HG03571 (cell line): ENCODE results near the gene NLRX1.
"Not testable (repeated sequence)": the region's sequence is repeated elsewhere in the genome, so short reads cannot be mapped to it uniquely, and the experiment has no call there.

Experiments used
- ATAC-seq: cut with Tn5 transposase; IDR thresholded peaks from one replicate; pipeline ENCODE4 v1.9.1; 2021; ENCODE audit not compliant: unreplicated experiment

NLRX1 gene, protein sequence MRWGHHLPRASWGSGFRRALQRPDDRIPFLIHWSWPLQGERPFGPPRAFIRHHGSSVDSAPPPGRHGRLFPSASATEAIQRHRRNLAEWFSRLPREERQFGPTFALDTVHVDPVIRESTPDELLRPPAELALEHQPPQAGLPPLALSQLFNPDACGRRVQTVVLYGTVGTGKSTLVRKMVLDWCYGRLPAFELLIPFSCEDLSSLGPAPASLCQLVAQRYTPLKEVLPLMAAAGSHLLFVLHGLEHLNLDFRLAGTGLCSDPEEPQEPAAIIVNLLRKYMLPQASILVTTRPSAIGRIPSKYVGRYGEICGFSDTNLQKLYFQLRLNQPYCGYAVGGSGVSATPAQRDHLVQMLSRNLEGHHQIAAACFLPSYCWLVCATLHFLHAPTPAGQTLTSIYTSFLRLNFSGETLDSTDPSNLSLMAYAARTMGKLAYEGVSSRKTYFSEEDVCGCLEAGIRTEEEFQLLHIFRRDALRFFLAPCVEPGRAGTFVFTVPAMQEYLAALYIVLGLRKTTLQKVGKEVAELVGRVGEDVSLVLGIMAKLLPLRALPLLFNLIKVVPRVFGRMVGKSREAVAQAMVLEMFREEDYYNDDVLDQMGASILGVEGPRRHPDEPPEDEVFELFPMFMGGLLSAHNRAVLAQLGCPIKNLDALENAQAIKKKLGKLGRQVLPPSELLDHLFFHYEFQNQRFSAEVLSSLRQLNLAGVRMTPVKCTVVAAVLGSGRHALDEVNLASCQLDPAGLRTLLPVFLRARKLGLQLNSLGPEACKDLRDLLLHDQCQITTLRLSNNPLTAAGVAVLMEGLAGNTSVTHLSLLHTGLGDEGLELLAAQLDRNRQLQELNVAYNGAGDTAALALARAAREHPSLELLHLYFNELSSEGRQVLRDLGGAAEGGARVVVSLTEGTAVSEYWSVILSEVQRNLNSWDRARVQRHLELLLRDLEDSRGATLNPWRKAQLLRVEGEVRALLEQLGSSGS

DNA sequence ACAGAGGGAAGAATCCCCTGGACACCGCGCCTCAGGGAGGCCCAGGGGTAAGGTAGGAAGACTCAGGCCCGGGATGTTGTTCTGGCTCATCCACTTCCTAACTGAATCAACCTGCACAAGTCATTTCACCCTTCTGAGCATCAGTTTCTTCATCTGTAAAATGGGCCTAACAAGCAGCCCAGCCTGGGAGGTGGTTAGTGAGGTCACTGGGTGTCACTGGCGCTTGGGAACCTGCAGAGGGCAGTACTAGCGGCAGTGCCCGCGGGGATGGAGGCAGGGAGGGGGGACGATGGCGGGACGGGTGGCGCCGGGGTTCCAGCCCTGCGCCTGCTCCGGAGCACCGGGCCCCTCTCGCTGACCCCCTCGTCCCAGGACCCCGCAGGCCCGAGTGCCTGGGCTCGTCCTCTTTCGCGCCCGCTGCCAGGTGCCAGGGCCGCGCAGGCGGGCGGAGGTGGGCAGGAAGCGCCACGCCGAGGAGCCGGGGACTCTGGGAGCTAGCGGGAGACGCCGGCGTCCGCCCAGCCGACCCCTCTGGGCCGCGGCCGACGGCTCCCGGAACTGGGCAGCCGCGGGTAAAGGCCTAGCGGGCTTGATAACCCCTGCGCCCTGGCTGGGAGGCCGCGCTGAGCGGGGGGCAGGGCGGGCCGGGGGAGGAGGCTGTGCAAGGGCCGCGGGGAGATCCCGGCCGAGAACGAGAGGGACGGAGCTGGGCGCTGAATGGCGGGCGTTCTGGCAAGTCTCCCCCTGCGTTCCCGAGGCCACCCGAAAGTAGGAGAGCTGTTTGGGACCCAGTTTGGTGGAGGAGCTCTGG lies at the start of gene NLRX1:
TSS of gene NLRX1 (plus strand) at position 255 of the 811 bp plus-strand sequence. CDS start 2,679 bp downstream, outside the sequence.
- peak; percentile 85 for ATAC-seq

DNA sequence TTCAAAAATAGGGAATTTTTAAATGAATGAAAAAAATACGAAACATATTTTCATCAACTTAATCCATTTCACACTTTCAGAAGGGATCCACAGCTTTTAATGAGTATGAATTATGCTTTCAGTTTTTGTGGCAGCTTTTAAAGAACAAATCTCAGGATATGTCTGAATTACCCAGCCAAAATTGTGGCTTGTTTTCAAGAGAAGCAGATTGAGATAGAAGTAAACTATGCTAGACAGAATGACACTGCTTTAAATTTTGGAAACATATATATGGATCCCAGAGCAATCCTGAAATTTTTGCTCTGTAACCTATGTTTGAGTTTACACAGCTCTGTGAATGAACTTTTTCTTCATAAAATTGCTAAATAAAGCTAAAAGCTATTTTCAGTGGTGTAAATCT lies 49.6 kb upstream of the NLRX1 start:
- ATAC-seq = no peak

DNA sequence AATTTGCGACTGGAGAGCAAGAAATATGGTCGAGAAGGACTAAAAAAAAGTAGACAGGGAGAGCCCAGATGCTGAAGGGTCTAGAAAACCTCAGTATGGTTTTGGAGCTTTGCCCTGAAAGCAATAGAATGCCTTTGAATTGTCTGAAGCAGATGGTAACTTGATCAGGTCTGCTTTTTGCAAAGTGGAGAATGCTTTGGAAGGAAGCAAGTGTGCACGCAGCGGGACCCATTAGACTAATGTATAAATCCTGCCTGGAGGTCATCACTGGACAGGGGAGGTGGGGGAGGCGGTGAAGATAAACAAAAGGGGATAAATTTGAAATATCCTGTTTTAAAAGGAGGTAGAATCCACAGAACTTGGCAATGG lies 47.9 kb upstream of the NLRX1 start:
- no peak for ATAC-seq

DNA sequence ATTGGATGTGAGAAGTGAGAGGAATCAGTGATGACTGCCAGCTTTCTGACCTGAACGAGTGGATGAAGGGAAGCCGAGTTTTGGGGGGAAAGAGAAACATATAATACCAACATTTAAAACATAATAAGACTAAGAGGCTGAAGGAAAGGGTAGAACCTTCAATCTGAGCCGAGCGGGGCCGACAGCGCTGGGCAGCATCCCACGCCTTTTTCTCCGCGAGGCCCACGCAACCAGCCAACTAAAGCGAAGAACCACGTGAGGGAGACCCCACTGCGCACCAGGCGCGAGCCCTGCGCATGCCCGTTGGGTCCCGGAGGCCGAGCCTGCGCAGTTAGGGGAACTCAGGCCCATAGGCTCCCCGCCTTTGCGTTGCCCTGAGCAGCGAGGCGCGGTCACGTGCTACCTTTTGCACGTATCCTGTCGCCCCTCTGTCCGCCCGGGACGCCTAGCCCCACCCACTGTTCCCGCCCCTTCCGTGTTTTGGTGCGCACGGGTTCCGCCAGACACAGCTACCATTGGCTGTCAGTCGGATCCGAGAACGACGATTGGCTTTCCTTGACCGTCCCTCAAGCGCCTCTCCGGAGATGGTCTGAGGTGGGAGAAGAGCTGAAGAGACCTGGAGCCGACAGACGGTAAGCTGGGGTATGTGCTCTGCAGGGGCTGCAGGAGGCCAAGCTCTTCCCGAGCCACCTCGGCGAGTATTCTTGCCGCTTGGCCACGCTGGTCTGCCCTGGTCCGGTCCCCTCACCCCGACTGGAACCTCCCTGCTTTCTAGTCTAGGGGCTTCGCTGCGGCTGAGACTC lies 47.3 kb upstream of the NLRX1 start, which contains the start of gene HINFP:
TSS of gene HINFP (plus strand) at position 573 of the 803 bp plus-strand sequence. CDS start 5,365 bp downstream, outside the sequence.
- ATAC-seq = peak; percentile 94

DNA sequence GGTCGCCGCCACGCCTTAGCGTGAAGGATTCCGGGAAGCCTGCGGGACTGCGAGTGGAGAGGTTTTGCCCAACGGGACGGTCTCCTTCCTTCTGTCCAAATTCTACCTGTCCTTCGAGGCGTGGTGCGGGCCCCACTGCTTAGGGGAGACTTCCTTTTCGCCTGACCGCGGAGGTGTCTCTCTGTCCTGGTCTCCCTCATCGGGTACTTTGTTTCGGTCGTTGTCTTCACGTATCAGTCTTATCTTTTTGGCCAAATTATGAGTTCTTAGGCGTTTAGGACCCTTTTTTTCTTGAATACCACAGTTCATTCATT lies 46.8 kb upstream of the NLRX1 start:
- ATAC-seq = no peak

DNA sequence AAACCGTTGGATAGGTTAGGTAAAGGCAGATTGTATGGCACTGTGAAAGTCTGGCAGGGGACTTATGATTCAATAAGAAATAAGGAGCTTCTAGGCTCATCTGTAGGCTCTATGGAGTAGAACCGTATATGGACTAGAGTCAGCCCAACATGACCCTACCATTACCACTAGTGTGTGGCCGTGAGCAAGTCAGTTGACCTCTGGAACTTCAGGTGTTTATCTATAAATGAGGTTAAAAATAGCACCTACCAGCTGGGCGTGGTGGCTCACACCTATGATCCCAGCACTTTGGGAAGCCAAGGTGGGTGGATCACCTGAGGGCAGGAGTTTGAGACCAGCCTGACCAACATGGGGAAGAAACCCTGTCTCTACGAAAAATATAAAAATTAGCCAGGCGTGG lies 42.7 kb upstream of the NLRX1 start:
- ATAC-seq = no peak

DNA sequence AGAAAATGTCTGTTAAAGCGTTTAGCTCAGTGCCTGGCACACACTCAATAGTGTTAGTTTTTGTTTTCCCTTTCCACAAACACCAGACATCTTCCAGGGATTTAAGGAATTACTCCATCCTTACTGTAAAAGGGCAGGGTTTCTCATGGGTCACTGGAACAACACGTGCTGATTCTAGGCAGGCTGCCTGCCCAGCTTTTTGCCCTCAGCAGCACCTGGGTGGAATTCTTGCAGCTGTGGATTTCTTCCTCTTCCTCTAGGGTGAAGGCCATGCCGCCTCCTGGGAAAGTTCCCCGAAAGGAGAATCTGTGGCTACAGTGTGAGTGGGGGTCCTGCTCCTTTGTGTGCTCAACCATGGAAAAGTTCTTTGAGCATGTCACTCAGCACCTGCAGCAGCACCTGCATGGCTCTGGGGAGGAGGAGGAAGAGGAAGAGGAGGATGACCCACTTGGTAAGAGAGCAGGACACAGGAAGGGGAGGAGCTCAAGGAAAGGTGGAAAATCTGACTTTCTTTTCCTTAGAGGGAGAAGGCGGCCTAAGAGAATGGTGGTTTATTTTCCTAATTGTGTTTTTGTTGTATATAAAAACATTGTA lies 41.8 kb upstream of the NLRX1 start:
- ATAC-seq = no peak

DNA sequence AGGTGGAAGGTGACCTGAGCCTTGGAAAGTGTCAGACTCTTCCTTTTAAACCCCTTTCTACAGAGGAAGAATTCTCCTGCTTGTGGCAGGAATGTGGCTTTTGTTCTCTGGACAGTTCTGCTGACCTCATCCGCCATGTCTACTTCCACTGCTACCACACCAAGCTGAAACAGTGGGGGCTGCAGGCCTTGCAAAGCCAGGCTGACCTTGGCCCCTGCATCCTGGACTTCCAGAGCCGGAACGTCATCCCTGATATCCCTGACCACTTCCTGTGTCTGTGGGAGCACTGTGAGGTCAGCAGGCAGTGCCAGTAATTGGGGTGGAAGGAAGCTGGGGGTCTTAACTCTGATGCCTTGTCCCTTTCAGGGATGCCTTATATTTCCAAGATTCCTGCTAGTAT lies 37.9 kb upstream of the NLRX1 start:
- ATAC-seq = no peak

DNA sequence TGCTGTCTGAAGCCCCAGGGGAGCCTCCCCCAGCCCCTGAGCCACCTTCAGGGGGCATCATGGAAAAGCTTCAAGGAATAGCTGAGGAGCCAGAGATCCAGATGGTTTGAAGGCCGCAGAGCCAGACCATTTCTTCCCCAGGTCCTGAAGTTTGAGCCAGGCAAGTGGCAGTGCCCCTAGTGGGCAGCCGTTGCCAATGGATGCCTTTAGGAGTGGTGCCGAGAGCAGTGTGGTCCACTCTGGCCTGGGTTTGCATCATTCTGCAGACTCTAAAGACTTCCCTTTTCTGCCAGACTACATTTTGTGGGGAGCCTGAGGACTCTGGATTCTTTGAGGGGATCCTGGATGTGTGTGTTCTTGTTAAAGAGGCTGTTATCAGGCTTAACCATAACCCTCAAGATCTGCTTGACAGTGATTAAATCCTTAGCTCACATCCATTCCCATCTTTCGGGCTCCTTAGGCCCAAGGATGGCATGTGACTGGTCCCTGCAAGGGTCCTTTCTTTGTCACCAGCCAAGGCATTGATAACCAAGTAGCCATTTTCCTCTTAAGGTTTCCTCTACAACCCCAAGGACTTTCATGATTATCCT lies 34.0 kb upstream of the NLRX1 start:
- ATAC-seq = no peak

DNA sequence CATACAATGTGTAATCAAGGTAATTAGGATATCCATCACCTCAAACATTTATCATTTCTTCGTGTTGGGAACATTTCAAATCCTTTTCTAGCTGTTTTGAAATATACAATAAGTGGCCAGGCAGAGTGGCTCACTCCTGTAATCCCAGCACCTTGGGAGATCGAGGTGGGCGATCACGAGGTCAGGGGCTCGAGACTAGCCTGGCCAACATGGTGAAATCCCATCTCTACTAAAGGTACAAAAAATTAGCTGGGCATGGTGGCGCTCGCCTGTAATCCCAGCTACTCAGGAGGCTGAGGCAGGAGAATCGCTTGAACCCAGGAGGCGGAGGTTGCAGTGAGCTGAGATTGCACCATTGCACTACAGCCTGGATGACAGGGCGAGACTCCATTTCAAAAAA lies 29.2 kb upstream of the NLRX1 start:
- ATAC-seq = not testable (repeated sequence)

DNA sequence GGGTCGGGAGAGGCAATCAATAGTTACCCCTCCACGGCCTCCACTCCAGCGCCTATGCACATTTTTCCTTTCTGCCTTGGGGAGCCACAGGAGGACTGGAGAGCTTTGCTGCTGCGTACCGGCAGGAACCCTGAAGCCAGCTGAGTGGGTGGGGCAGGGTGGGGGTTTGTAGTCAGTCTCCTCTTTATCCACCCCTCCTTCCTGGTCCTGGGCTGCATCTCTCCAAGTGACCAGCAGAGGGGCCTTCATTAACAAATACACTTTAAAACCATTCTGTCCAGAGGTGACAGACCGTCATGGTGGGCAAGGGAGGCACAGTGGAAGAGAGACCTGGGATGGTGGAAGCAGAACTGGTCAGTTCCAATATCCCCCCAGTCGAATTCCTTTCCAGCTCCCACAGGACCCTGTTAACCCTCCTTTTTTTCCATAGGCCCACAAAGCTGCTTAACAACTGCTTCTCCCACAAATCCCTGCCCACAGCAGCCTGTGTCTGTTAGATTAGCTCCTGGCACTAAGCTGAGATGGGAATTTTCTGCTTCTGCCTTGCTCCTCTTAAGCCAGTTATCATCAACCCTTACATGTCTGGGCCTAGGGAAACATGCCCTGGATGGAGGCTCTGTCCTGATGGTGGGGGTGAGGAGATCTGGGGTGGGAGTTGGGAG lies 23.6 kb upstream of the NLRX1 start:
- no peak for ATAC-seq

DNA sequence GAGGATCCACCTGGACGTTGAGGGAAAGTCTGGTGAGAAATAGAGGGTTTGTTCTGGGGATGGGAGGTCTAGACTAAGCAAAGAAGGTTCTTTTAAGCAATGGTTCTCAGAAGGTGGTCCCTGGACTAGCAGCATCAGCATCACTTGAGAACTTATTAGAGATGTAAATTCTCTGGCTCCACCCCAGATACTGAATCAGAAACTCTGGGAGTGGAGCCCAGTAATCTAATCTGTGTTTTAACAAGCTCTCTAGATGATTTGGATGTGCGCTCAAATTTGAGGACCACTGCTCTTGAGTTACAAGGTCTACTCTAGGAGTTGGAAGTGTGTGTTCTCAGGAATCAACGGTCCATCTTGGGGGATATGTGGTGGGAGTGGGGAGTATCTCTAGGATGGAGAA lies 23.0 kb upstream of the NLRX1 start:
- no peak for ATAC-seq

DNA sequence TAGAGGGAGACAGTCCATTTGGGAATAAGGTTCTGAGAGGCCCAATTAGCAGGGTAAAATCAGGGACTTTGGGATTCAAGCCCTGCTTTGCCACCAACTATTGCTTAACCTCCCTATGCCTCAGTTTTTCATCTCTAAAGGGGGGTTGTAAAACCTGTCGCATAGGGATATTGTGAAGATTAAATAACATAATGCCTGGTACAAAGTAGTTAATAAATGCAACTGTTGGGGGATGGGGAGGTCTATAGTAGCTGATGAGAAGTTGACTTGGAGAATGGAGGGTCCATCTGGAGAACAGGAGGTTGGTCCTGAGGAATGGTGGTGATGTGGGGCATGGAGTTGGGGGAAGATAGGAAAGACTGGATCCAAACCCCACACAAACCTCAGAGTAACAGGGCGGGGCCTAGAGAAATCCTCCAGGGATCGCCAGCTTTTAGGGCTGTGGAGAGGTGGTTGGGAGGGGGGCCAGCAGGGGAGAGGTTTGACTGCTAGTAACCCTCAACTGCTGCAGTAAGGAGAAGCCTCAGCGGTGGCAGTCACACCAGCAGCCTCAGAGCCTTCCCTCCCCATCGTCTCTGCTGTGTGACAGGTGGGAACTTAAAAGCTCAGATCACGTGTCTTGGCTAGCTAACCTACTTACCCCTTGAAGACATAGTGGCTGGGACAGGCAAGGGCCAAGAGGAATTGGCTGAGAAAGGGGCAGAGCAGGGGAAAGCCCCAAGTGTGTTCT lies 20.8 kb upstream of the NLRX1 start:
- no peak for ATAC-seq

DNA sequence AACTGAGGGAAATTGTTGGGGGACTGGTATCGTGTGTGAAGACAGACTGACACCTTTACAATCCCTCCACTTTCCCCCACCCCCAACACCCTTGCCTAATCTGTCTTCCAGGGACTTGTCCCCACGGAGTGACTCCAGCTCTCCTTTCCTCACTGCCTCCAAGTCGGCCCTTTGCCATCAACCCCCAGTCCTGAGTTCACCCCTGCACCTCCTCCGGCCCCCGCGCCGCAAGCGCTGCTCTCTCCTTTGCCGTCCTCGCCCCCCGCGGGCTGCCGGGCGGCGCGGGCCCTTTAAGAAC lies 19.9 kb upstream of the NLRX1 start:
- ATAC-seq = no peak

DNA sequence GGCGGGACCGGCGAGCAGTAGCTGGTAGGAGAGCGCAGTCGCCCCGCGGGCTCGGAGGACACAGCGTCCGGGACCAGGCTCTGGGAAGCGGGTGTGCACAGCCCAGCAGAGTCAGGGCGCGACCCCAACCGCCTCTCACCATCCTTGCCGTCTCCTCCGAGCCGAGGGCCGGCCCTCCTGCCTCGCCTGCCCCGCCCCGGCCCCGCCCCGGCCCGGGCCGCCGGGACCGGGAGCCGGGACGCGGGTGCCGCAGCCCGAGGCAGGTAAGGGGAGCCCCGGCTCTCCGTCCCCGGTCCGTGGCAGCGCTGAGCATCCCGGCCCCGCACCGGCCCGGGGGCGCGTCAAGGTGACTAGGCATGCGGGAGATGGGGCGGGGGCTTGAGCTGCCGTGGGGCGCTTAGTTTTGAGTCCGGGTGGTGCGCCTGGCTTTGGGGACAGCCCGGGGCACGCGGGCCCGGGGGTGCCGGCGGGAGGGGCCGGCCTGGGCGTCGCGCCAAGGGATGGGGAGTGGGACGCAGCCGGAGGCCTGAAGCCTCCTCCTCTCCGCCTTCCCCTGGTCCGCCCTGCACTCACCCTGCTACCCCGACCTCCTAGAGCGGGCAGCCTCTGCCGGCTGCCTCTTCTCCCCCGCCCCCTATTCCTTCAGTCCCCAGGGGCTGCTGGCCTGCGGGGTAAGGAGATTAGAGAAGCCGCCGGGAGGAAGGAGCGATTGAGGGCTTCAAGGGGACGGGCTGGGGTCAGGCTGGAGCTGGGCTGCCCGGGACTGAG lies 19.3 kb upstream of the NLRX1 start, which contains the start of gene ABCG4:
TSS of gene ABCG4 (plus strand) at position 35 of the 768 bp plus-strand sequence. CDS start 914 bp downstream, outside the sequence.
- ATAC-seq = no peak

DNA sequence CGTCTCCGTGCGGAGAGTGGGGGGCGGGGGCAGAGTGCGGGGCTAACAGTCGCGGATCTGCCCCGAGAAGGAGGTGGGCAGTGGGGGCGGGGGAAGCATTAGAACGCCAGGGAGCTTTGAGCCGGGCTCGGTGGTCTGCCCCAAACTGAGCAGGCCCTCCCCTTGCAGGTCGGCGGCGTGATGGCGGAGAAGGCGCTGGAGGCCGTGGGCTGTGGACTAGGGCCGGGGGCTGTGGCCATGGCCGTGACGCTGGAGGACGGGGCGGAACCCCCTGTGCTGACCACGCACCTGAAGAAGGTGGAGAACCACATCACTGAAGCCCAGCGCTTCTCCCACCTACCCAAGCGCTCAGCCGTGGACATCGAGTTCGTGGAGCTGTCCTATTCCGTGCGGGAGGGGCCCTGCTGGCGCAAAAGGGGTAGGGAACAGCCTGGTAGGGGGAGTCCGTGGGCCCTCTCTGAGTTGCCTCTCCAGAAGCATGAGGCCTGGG lies 18.7 kb upstream of the NLRX1 start:
- ATAC-seq = no peak

DNA sequence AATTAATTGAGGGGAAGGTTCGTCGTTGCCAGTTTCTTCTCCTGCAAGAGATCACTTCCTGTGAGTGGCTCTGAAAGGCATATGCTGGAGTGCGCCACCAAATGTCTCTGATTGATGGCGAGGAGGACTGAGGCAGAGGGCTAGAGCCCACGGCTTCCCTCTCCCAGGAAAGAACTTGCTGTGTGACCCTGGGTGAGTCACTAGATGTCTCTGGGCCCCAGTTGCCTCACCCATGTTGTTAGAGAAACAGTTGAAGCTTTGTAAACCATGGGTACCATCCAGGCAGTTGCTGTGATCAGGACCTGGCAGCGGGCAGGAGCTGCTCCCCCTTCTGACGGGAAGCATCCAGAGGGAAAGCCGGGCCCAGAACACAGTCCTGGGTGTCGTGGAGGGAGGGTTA lies 16.5 kb upstream of the NLRX1 start:
- no peak for ATAC-seq

DNA sequence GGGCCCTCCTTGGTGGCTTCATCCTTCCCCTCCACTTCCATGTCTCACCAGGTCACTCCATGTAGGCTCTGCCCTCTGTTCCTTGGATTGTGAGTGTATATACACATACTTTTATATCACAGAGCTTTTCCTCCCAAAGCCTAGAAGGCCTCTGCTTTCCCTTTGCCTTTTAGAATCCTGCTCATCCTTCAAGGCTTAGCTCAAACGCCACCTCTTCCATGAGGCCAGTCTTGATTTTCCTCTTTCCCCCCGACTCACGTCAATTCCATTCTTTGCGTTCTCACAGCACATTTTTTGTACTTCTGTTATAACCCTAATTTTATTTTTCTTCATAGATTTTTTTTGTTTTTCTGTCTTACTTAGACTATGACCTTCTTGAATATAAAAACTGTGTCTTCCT lies 15.9 kb upstream of the NLRX1 start:
- ATAC-seq = no peak
